Heart left ventricle (tissue), 16 donors: Measurements from ENCODE around the gene NXN. TPM values are rescaled to one million over a fixed set of nuclear protein-coding genes. Genes with fewer than 3 reads are reported as not detected.
A peak's percentile ranks its signal among the peaks of the same experiment; 100 is the strongest.
"Not testable (repeated sequence)": the region's sequence is repeated elsewhere in the genome, so short reads cannot be mapped to it uniquely, and the experiment has no call there.

ENCODE experiments used
- ATAC-seq, 4 donors: fragments of 200-7000 bp; cut with Tn5 transposase; one replicate each; pipeline ENCODE4 v1.9.1; 2020 to 2022; ENCODE audit warnings: moderate library complexity in 4 of 4, mild to moderate bottlenecking in 3 of 4, moderate number of reproducible peaks in 1 of 4
- DNase-seq, 5 donors: peaks; one replicate each; pipeline ENCODE4 v3.0.0-alpha.2; 2020
- H3K27ac ChIP-seq, 12 donors: fragments of 200-600 bp; sonication (generic) in 4 of 12; one replicate each; pipeline versions ENCODE4 v1.5.0 to v1.8.0; 2016 to 2022; ENCODE audit warnings: mild to moderate bottlenecking in 2 of 12
- H3K27me3 ChIP-seq, 9 donors: fragments of 200-600 bp; sonication (generic) in 2 of 9; one replicate each; pipeline versions ENCODE4 v1.5.1 to v1.8.0; 2016 to 2022; ENCODE audit warnings: mild to moderate bottlenecking in 3 of 9
- H3K36me3 ChIP-seq, 9 donors: fragments of 200-600 bp; sonication (generic) in 2 of 9; one replicate each; pipeline versions ENCODE4 v1.5.0 to v1.8.0; 2018 to 2022; ENCODE audit warnings: mild to moderate bottlenecking in 2 of 9
- H3K4me1 ChIP-seq, 12 donors: fragments of 200-600 bp; sonication (generic) in 4 of 12; one replicate each; pipeline versions ENCODE4 v1.5.0 to v1.8.0; 2016 to 2022; ENCODE audit warnings: mild to moderate bottlenecking in 3 of 12
- H3K4me3 ChIP-seq, 12 donors: fragments of 200-600 bp; sonication (generic) in 4 of 12; one replicate each; pipeline versions ENCODE4 v1.5.0 to v1.8.0; 2017 to 2022; ENCODE audit warnings: mild to moderate bottlenecking in 9 of 12, moderate library complexity in 4 of 12
- H3K9me3 ChIP-seq, 12 donors: fragments of 200-600 bp; sonication (generic) in 4 of 12; one replicate each; pipeline versions ENCODE4 v1.5.0 to v1.8.0; 2016 to 2022; ENCODE audit warnings: mild to moderate bottlenecking in 1 of 12
- CTCF ChIP-seq, 12 donors: fragments of 200-600 bp; sonication (generic) in 4 of 12; IDR thresholded peaks; one replicate each; pipeline versions ENCODE4 v1.5.0 to v1.8.0; 2018 to 2022; ENCODE audit warnings: antibody characterized with exemption in 12 of 12, mild to moderate bottlenecking in 5 of 12
- POLR2A ChIP-seq, 2 donors: fragments of 450-650 bp; IDR thresholded peaks; one replicate each; pipeline ENCODE4 v1.6.1; 2017; ENCODE audit warnings: antibody characterized with exemption in 2 of 2, mild to moderate bottlenecking in 2 of 2, moderate library complexity in 2 of 2
- WGBS, 4 donors: extraction: QIAGEN DNeasy Blood & Tissue Kit in 2 of 4; methylation state at CpG; one replicate each; pipeline versions ENCODE4 v1.1.5 to v1.1.7; 2013 to 2018; 5-methylcytosine and 5-hydroxymethylcytosine counted together
- intact Hi-C, 10 donors: fragments of 100-400 bp; cut with DNase I; formaldehyde crosslinking; loops; one replicate each; pipeline versions ENCODE4 v1.11.1 to v1.14.2; 2022
- polyA plus RNA-seq, 2 donors: library from polyadenylated mRNA; stranded (reverse); fragments of 200-250 nt; gene quantifications; one replicate each; pipeline ENCODE4 v1.2.3, GENCODE V29; 2013
- total RNA-seq, 9 donors: library from RNA; depleted of rRNA in 2 of 9; stranded (reverse); fragments of >200 nt in 2 of 9; fragmentation: NEBNext Ultra II Directional in 3 of 9; extraction: Animal tissue kit (Norgen Biotek cat#: 25700) in 3 of 9; gene quantifications; one replicate each; pipeline versions ENCODE4 v1.1.0 to v1.2.4, GENCODE V29; 2016 to 2023
- donor health status: ischemic (EF 13 %, LVEDD 7.1; RV severe dilation, severe dysfunction).
- donor health status: healthy with polysubstance abuse.
- donor health status: DM: no; HTN: yes; CAD: no.
- donor health status: DM: no; HTN: no; CAD: no.
- donor health status: ischemic (EF 25% LVEDD 6.9; RV normal size, moderate dysfunction).
- donor health status: ischemic (EF 25% LVEDD 5.7; RV mildly dilated, moderate dysfunction).
- donor health status: healthy.
- donor health status: DM: yes; HTN: yes; CAD: no.
- donor health status: ischemic (EF 35%, LVEDD 5.7; RV mildly dilated, moderate dysfunction).
- donor health status: nonischemic (EF 11% LVEDD 7.7; RV severe dilation, severe dysfunction).
- donor health status: DM: yes; HTN: yes; CAD: no.
- donor health status: PGD.
- donor health status: ischemic (EF 29% LVEDD 5.4; RV normal size, mild dysfunction).
- donor health status: nonischemic (EF 23%, LVEDD 6.1; RV moderate dilation, normal function).

NXN gene
- total and polyA plus RNA-seq, 11 donors: 8.6 to 20.3 (median 14.1) TPM

GRCh38 chr17:855569-855968 lies 124.0 kb downstream of the NXN start:
- 72 to 87% (median 80%) methylated on average over 4 to 5 of the region's 5 CpGs for WGBS, 4 donors
- TF ChIP-seq CTCF (IDR thresholded peaks at IDR 0.05) (no peak), POLR2A (IDR thresholded peaks at IDR 0.05) (no peak)
- H3K4me3 ChIP-seq: no peak overlapping the region
- H3K36me3 ChIP-seq: no peaks in the 10 kb centered on the region
- no peaks in the 10 kb centered on the region for H3K27me3 ChIP-seq
- H3K27ac ChIP-seq: peak overlapping the region in 2 of 12 donors; percentile 7 to 52
- H3K4me1 ChIP-seq: peaks cover 0 to 36% (median 23%) of the 10 kb centered on the region in 12 donors
- DNase-seq (no peak), ATAC-seq (no peak)
- intact Hi-C loops: loop anchor here in 1 of 10 donors (10.0 kb wide), 1 partner anchor 119 kb away; the partner anchor contains the start of gene NXN
- H3K9me3 ChIP-seq: no peaks in the 10 kb centered on the region

- not testable (repeated sequence) for H3K36me3 ChIP-seq, H3K27me3 ChIP-seq, H3K4me3 ChIP-seq, DNase-seq, H3K9me3 ChIP-seq, ATAC-seq, H3K27ac ChIP-seq
- peaks cover 0 to 38% (median 24%) of the 10 kb centered on the region in 12 donors for H3K4me1 ChIP-seq
- intact Hi-C loops: loop anchor here in 1 of 10 donors (10.0 kb wide), 1 partner anchor 122 kb away; the partner anchor contains the start of gene NXN
- 97% methylated on average over 9 of the region's 9 CpGs for WGBS, 4 donors
These were observed 126.7 kb downstream of the NXN start for GRCh38 chr17:852850-853249.

- DNase-seq (no peak), ATAC-seq (no peak)
- Histone ChIP-seq H3K27me3 (no peaks in the 10 kb centered on the region), H3K9me3 (no peaks in the 10 kb centered on the region), H3K4me1 (peaks cover 0 to 43% (median 24%) of the 10 kb centered on the region in 12 donors), H3K27ac (peak overlapping the region in 1 of 12 donors; percentile 86), H3K4me3 (no peak overlapping the region), H3K36me3 (no peaks in the 10 kb centered on the region)
- TF ChIP-seq CTCF (IDR thresholded peaks at IDR 0.05) (no peak), POLR2A (IDR thresholded peaks at IDR 0.05) (no peak)
- intact Hi-C loops: loop anchor here in 1 of 10 donors (10.0 kb wide), 1 partner anchor 122 kb away; the partner anchor contains the start of gene NXN
- WGBS, 4 donors: 90 to 95% (median 93%) methylated on average over 10 of the region's 10 CpGs
These were observed 127.2 kb downstream of the NXN start for GRCh38 chr17:852349-852748.

GRCh38 chr17:851924-852323 lies 127.7 kb downstream of the NXN start:
- TF ChIP-seq CTCF (IDR thresholded peaks at IDR 0.05) (no peak), POLR2A (IDR thresholded peaks at IDR 0.05) (no peak)
- Histone ChIP-seq H3K4me3 (no peak overlapping the region), H3K4me1 (peaks cover 0 to 46% (median 24%) of the 10 kb centered on the region in 12 donors), H3K27ac (peak overlapping the region in 4 of 12 donors; percentile 53 to 86 (median 70)), H3K9me3 (no peaks in the 10 kb centered on the region), H3K36me3 (no peaks in the 10 kb centered on the region), H3K27me3 (no peaks in the 10 kb centered on the region)
- DNase-seq (no peak), ATAC-seq (no peak)
- intact Hi-C loops: loop anchor here in 1 of 10 donors (2.0 to 10.0 kb wide), 2 partner anchors 23 to 123 kb away; partner anchors contain the start of gene NXN
- WGBS, 4 donors: 83 to 91% (median 87%) methylated on average over 13 of the region's 13 CpGs
